Osteoblast (primary cell): ENCODE data around the gene KRTAP10-4. TPM values are rescaled to one million over a fixed set of nuclear protein-coding genes. Genes with fewer than 3 reads are reported as not detected.
"Not testable (repeated sequence)": the region's sequence is repeated elsewhere in the genome, so short reads cannot be mapped to it uniquely, and the experiment has no call there.

Experiments used
- DNase-seq: peaks from one replicate; pipeline ENCODE4 v3.0.0; 2011; ENCODE audit warnings: low spot score, mixed read lengths; ENCODE audit not compliant: insufficient read length; ENCODE audit errors: missing footprints
- H2AFZ ChIP-seq: 2 replicates; pipeline ENCODE4 v1.6.0; 2011; ENCODE audit warnings: mild to moderate bottlenecking, low read length
- H3K27ac ChIP-seq: 2 replicates; pipeline ENCODE4 v1.5.1; 2011; ENCODE audit warnings: mild to moderate bottlenecking, low read depth, low read length, moderate library complexity
- H3K27me3 ChIP-seq: 2 replicates; pipeline ENCODE4 v1.6.0; 2012; ENCODE audit warnings: mild to moderate bottlenecking, control low read depth, inconsistent platforms, low read length, moderate library complexity; ENCODE audit not compliant: insufficient read depth
- H3K36me3 ChIP-seq: 2 replicates; pipeline ENCODE4 v1.5.1; 2011; ENCODE audit warnings: mild to moderate bottlenecking, low read length, control low read depth, moderate library complexity; ENCODE audit not compliant: insufficient read depth
- H3K4me1 ChIP-seq: 2 replicates; pipeline ENCODE4 v1.5.1; 2011; ENCODE audit warnings: mild to moderate bottlenecking, low read length, control low read depth, moderate library complexity; ENCODE audit not compliant: insufficient read depth
- H3K4me2 ChIP-seq: 2 replicates; pipeline ENCODE4 v1.6.0; 2011; ENCODE audit warnings: mild to moderate bottlenecking, low read length; ENCODE audit not compliant: insufficient read depth
- H3K4me3 ChIP-seq: fragments of 200-600 bp; sonication (generic); 3 replicates; pipeline ENCODE4 v1.5.1; 2012; ENCODE audit warnings: mild to moderate bottlenecking, low read length, inconsistent platforms; ENCODE audit not compliant: insufficient read depth
- H3K79me2 ChIP-seq: 2 replicates; pipeline ENCODE4 v1.6.0; 2012; ENCODE audit warnings: mild to moderate bottlenecking, low read length, control low read depth, inconsistent platforms; ENCODE audit not compliant: insufficient read depth
- H3K9me3 ChIP-seq: 2 replicates; pipeline ENCODE4 v1.5.1; 2011; ENCODE audit warnings: low read depth, low read length, control low read depth
- H4K20me1 ChIP-seq: 2 replicates; pipeline ENCODE4 v1.6.0; 2012; ENCODE audit warnings: mild to moderate bottlenecking, low read length, control low read depth; ENCODE audit not compliant: insufficient read depth
- total RNA-seq: library from RNA; depleted of rRNA; stranded (reverse); fragments of >200 nt; gene quantifications from 2 replicates; pipeline ENCODE4 v1.2.3, GENCODE V29; 2012
- TF ChIP-seq, protein P1 (sequence below): IDR thresholded peaks from 2 replicates; pipeline ENCODE4 v1.5.1; 2011; ENCODE audit warnings: mild to moderate bottlenecking, low read depth, low read length, moderate library complexity; ENCODE audit errors: extremely low read depth

The KRTAP10-4 gene
- total RNA-seq, 1 donor, result not detected

DNA sequence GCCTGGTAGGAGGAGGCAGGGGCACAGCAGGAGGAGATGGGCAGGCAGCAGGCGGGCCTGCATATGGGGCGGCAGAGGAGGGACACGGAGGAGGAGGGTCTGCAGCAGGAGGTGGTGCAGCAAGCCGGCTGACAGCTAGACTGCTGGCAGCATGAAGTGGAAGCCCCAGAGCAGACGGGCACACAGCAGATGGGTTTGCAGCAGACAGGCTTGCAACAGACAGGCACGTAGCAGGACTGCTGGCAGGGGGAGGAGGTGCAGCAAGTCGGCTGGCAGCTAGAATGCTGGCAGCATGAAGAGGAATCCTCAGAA is 6.3 kb downstream of the KRTAP10-4 start:
- no peak overlapping the region for H3K4me3 ChIP-seq
- no peaks in the 10 kb centered on the region for H3K27me3 ChIP-seq
- no peaks in the 10 kb centered on the region for H3K4me1 ChIP-seq
- H4K20me1 ChIP-seq, result no peaks in the 10 kb centered on the region
- H3K4me2 ChIP-seq, result no peak overlapping the region
- no peak for DNase-seq
- H3K9me3 ChIP-seq, result no peaks in the 10 kb centered on the region
- no peaks in the 10 kb centered on the region for H3K36me3 ChIP-seq
- no peaks in the 10 kb centered on the region for H3K79me2 ChIP-seq
- H2AFZ ChIP-seq, result no peak overlapping the region
- TF ChIP-seq, protein P1, sequence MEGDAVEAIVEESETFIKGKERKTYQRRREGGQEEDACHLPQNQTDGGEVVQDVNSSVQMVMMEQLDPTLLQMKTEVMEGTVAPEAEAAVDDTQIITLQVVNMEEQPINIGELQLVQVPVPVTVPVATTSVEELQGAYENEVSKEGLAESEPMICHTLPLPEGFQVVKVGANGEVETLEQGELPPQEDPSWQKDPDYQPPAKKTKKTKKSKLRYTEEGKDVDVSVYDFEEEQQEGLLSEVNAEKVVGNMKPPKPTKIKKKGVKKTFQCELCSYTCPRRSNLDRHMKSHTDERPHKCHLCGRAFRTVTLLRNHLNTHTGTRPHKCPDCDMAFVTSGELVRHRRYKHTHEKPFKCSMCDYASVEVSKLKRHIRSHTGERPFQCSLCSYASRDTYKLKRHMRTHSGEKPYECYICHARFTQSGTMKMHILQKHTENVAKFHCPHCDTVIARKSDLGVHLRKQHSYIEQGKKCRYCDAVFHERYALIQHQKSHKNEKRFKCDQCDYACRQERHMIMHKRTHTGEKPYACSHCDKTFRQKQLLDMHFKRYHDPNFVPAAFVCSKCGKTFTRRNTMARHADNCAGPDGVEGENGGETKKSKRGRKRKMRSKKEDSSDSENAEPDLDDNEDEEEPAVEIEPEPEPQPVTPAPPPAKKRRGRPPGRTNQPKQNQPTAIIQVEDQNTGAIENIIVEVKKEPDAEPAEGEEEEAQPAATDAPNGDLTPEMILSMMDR, result no peak
- H3K27ac ChIP-seq, result no peak overlapping the region

DNA sequence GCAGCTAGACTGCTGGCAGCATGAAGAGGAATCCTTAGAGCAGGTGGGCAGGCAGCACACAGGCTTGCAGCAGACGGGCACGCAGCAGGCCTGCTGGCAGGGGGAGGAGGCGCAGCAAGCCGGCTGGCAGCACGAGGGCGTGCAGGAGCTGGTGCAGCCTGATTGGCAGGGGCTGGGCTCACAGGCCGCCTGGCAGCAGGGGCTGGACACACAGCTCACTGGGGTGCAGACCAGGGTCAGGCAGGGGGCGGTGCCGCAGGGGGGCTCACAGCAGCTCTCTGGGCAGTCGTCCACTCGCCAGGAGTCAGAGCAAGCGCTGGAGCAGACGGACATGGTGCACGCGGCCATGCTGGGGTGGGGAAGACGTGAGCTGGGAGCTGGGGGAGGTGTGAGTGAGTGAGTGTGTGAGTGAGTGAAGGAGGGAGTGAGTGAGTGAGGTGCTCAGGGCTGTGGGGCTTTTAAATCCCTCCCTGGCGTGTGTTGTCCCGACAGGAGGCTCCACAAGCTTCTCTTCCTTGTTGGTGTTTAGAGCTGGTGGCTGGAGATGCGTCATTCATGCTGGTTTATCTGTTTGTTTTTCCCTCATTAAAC is 6.8 kb downstream of the KRTAP10-4 start, which contains the start of gene KRTAP10-5:
Gene KRTAP10-5 (minus strand): TSS at position 374 of the 591 bp plus-strand sequence. CDS start 26 bp downstream, at position 348.
- not testable (repeated sequence) for H3K4me1 ChIP-seq, DNase-seq, H3K79me2 ChIP-seq, H3K27me3 ChIP-seq, H3K4me3 ChIP-seq, H3K36me3 ChIP-seq, H4K20me1 ChIP-seq, H3K4me2 ChIP-seq, H2AFZ ChIP-seq, H3K27ac ChIP-seq, H3K9me3 ChIP-seq

DNA sequence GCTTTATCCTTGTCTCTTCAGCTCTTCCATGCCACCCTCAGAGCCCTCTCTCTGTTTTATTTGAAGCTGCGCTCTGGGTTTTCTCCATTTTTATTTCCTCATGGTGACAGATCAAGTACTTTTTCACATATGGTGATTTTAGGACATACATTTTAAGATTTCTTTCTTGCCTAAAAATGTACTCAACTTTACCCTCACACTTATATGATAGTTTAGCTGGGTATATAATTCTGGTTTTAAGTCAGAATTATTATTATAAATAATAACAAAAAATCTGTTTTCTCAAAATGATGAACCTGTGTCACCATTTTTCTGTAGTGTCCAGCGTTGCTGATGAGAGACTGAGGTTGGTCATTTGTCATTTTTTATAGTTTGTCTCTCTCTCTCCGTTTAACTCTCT is 7.6 kb downstream of the KRTAP10-4 start:
- H3K4me1 ChIP-seq, result no peaks in the 10 kb centered on the region
- H3K4me2 ChIP-seq, result no peak overlapping the region
- no peak overlapping the region for H2AFZ ChIP-seq
- no peaks in the 10 kb centered on the region for H3K79me2 ChIP-seq
- no peak overlapping the region for H3K4me3 ChIP-seq
- no peaks in the 10 kb centered on the region for H4K20me1 ChIP-seq
- TF ChIP-seq, protein P1, result no peak
- no peak for DNase-seq
- H3K27ac ChIP-seq, result no peak overlapping the region
- H3K27me3 ChIP-seq, result no peaks in the 10 kb centered on the region
- no peaks in the 10 kb centered on the region for H3K36me3 ChIP-seq
- H3K9me3 ChIP-seq, result no peaks in the 10 kb centered on the region

DNA sequence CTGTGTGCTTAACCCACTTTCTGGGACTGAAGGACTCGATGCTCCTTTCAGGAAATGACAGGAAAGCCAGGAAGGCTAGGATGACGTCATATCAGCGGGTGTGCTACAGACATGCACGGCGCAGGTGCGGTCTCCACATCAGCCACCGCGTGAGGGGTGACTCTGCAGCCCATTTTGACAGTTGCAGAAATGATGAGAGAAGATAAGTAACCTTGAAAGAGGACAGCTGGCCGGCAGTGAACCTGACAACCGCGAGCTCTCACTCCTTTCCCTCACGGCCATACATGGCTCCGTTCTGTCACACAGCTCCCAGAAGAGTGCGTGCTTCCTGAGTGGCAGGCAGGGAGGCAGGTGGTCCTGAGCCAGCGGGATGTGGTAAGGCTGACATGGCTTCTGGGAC is 8.5 kb downstream of the KRTAP10-4 start:
- H3K27ac ChIP-seq, result no peak overlapping the region
- H3K4me3 ChIP-seq, result no peak overlapping the region
- TF ChIP-seq, protein P1, result no peak
- no peaks in the 10 kb centered on the region for H3K9me3 ChIP-seq
- no peak overlapping the region for H3K4me2 ChIP-seq
- no peaks in the 10 kb centered on the region for H4K20me1 ChIP-seq
- no peaks in the 10 kb centered on the region for H3K79me2 ChIP-seq
- no peak overlapping the region for H2AFZ ChIP-seq
- H3K36me3 ChIP-seq, result no peaks in the 10 kb centered on the region
- no peaks in the 10 kb centered on the region for H3K4me1 ChIP-seq
- H3K27me3 ChIP-seq, result no peaks in the 10 kb centered on the region
- DNase-seq, result no peak
